Progenitor cell of endocrine pancreas (in vitro differentiated cells): ENCODE measurements around the gene PRRC2A. TPM values are rescaled to one million over a fixed set of nuclear protein-coding genes. Genes with fewer than 3 reads are reported as not detected.

ENCODE experiments used
- DNase-seq: peaks from one replicate; pipeline ENCODE4 v3.0.0; 2021; ENCODE audit warnings: low spot score; ENCODE audit not compliant: unreplicated experiment
- H3K27ac Mint-ChIP-seq: 2 replicates; pipeline ENCODE4 v1.8.0; 2021; ENCODE audit warnings: mild to moderate bottlenecking, moderate library complexity, mixed read lengths
- H3K27me3 Mint-ChIP-seq: 2 replicates; pipeline ENCODE4 v1.8.0; 2021; ENCODE audit warnings: mixed read lengths
- H3K36me3 Mint-ChIP-seq: 2 replicates; pipeline ENCODE4 v1.8.0; 2022; ENCODE audit warnings: mixed read lengths; ENCODE audit not compliant: insufficient read depth
- H3K4me1 Mint-ChIP-seq: 2 replicates; pipeline ENCODE4 v1.8.0; 2021; ENCODE audit warnings: low read depth, mixed read lengths
- H3K4me3 Mint-ChIP-seq: 2 replicates; pipeline ENCODE4 v1.8.0; 2021; ENCODE audit warnings: low read depth, mild to moderate bottlenecking, moderate library complexity, mixed read lengths
- H3K9me3 Mint-ChIP-seq: 2 replicates; pipeline ENCODE4 v1.8.0; 2021; ENCODE audit warnings: low read depth, mixed read lengths
- total RNA-seq: library from RNA; stranded (reverse); gene quantifications from 2 replicates; pipeline ENCODE4 v1.2.1, GENCODE V29; 2021
- TF ChIP-seq, protein P1 (sequence below): fragments of 200-600 bp; sonication (generic); IDR thresholded peaks from one replicate; pipeline ENCODE4 v1.5.0; 2021; ENCODE audit warnings: antibody characterized with exemption, mild to moderate bottlenecking; ENCODE audit not compliant: unreplicated experiment

Gene PRRC2A
- total RNA-seq, 1 donor from 2014 or later: 272 TPM

- H3K27ac Mint-ChIP-seq: no peak within 1 kb of the TSS
- peaks cover 51% of the 10 kb centered on the region for H3K27me3 Mint-ChIP-seq
- TF ChIP-seq, protein P1, sequence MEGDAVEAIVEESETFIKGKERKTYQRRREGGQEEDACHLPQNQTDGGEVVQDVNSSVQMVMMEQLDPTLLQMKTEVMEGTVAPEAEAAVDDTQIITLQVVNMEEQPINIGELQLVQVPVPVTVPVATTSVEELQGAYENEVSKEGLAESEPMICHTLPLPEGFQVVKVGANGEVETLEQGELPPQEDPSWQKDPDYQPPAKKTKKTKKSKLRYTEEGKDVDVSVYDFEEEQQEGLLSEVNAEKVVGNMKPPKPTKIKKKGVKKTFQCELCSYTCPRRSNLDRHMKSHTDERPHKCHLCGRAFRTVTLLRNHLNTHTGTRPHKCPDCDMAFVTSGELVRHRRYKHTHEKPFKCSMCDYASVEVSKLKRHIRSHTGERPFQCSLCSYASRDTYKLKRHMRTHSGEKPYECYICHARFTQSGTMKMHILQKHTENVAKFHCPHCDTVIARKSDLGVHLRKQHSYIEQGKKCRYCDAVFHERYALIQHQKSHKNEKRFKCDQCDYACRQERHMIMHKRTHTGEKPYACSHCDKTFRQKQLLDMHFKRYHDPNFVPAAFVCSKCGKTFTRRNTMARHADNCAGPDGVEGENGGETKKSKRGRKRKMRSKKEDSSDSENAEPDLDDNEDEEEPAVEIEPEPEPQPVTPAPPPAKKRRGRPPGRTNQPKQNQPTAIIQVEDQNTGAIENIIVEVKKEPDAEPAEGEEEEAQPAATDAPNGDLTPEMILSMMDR: no peak
- DNase-seq: no peak
- no peaks in the 10 kb centered on the region for H3K4me1 Mint-ChIP-seq
- H3K4me3 Mint-ChIP-seq: no peak within 1 kb of the TSS
- H3K9me3 Mint-ChIP-seq: no peaks in the 10 kb centered on the region
- H3K36me3 Mint-ChIP-seq: no peaks in the 10 kb centered on the region
These were observed 45.1 kb upstream of the PRRC2A start, which contains the start of gene TNF for GRCh38 chr6:31575335-31575901. Gene TNF, plus strand, starts transcription at chr6:31575565. Its CDS starts 177 bp downstream, at chr6:31575742.

DNA sequence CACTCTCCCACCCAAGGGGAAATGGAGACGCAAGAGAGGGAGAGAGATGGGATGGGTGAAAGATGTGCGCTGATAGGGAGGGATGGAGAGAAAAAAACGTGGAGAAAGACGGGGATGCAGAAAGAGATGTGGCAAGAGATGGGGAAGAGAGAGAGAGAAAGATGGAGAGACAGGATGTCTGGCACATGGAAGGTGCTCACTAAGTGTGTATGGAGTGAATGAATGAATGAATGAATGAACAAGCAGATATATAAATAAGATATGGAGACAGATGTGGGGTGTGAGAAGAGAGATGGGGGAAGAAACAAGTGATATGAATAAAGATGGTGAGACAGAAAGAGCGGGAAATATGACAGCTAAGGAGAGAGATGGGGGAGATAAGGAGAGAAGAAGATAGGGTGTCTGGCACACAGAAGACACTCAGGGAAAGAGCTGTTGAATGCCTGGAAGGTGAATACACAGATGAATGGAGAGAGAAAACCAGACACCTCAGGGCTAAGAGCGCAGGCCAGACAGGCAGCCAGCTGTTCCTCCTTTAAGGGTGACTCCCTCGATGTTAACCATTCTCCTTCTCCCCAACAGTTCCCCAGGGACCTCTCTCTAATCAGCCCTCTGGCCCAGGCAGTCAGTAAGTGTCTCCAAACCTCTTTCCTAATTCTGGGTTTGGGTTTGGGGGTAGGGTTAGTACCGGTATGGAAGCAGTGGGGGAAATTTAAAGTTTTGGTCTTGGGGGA, 44.4 kb upstream of the PRRC2A start:
- Mint-ChIP-seq H3K27me3 (peaks cover 56% of the 10 kb centered on the region), H3K4me3 (no peak overlapping the region), H3K9me3 (no peaks in the 10 kb centered on the region), H3K27ac (no peak overlapping the region), H3K4me1 (peaks cover 4% of the 10 kb centered on the region), H3K36me3 (no peaks in the 10 kb centered on the region)
- DNase-seq: no peak
- TF ChIP-seq, protein P1: no peak

DNA sequence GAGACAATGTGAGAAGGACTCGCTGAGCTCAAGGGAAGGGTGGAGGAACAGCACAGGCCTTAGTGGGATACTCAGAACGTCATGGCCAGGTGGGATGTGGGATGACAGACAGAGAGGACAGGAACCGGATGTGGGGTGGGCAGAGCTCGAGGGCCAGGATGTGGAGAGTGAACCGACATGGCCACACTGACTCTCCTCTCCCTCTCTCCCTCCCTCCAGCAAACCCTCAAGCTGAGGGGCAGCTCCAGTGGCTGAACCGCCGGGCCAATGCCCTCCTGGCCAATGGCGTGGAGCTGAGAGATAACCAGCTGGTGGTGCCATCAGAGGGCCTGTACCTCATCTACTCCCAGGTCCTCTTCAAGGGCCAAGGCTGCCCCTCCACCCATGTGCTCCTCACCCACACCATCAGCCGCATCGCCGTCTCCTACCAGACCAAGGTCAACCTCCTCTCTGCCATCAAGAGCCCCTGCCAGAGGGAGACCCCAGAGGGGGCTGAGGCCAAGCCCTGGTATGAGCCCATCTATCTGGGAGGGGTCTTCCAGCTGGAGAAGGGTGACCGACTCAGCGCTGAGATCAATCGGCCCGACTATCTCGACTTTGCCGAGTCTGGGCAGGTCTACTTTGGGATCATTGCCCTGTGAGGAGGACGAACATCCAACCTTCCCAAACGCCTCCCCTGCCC, 43.5 kb upstream of the PRRC2A start:
- no peak overlapping the region for H3K27ac Mint-ChIP-seq
- peaks cover 65% of the 10 kb centered on the region for H3K27me3 Mint-ChIP-seq
- no peaks in the 10 kb centered on the region for H3K9me3 Mint-ChIP-seq
- no peak overlapping the region for H3K4me3 Mint-ChIP-seq
- DNase-seq: no peak
- TF ChIP-seq, protein P1: no peak
- H3K4me1 Mint-ChIP-seq: peaks cover 11% of the 10 kb centered on the region
- H3K36me3 Mint-ChIP-seq: no peaks in the 10 kb centered on the region

DNA sequence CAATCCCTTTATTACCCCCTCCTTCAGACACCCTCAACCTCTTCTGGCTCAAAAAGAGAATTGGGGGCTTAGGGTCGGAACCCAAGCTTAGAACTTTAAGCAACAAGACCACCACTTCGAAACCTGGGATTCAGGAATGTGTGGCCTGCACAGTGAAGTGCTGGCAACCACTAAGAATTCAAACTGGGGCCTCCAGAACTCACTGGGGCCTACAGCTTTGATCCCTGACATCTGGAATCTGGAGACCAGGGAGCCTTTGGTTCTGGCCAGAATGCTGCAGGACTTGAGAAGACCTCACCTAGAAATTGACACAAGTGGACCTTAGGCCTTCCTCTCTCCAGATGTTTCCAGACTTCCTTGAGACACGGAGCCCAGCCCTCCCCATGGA, 42.9 kb upstream of the PRRC2A start:
- H3K27ac Mint-ChIP-seq: no peak overlapping the region

More for the DNA sequence above, 42.9 kb upstream of the PRRC2A start:
- Mint-ChIP-seq H3K9me3 (no peaks in the 10 kb centered on the region), H3K4me1 (peaks cover 11% of the 10 kb centered on the region), H3K27me3 (peaks cover 64% of the 10 kb centered on the region), H3K4me3 (no peak overlapping the region), H3K36me3 (no peaks in the 10 kb centered on the region)
- TF ChIP-seq, protein P1: no peak
- no peak for DNase-seq
